ENCODE measurements around the gene HAS3.

- no peak for TF ChIP-seq CTCF (IDR thresholded peaks at IDR 0.05 in 2 of 3, conservative IDR thresholded peaks at IDR 0.05 in 1 of 3; ENCODE audit: borderline replicate concordance in 1 of 3, insufficient read depth in 1 of 3, low read depth in 2 of 3, low read length in 2 of 3)
- TF ChIP-seq MAX (IDR thresholded peaks at IDR 0.05), result peak; percentile 97
- no peak for TF ChIP-seq SRF (IDR thresholded peaks at IDR 0.05; ENCODE audit: low read depth)
Observed at GRCh38 chr16:69132424-69133252, 27.2 kb downstream of the HAS3 start, which contains the start of the genes CHTF8 and UTP4.

All from HCT116 (cell line).